HCT116 (cell line): ENCODE data around the gene NSUN2. TPM values are rescaled to one million over a fixed set of nuclear protein-coding genes. Genes with fewer than 3 reads are reported as not detected.

ENCODE experiments used
- ATAC-seq: fragments of 200-7000 bp; cut with Tn5 transposase; 2 replicates; pipeline ENCODE4 v1.9.1; 2020; ENCODE audit warnings: mild to moderate bottlenecking, moderate library complexity
- BruUV-seq: library from RNA; stranded (reverse); fragments of 400-500 nt; replicated peaks from 2 replicates; lab custom pipeline; 2021; lab: Mats Ljungman, UMichigan
- CTCF ChIA-PET: fragments of 300-600 bp; sonication (Branson Sonifier 250); formaldehyde crosslinking; loops from one replicate; lab custom pipeline; 2021; ENCODE audit warnings: antibody characterized with exemption; lab: Charles Lee
- POLR2A ChIA-PET: fragments of 300-600, 350-600 bp; sonication (Branson Sonifier 250); formaldehyde crosslinking; loops from one replicate; lab custom pipeline; 2021; ENCODE audit warnings: antibody characterized with exemption; lab: Charles Lee
- RAD21 ChIA-PET, 2 experiments: fragments of 300-600 bp; sonication (Branson Sonifier 250); formaldehyde crosslinking; loops; one replicate each; lab custom pipeline; 2023; ENCODE audit warnings: low total read pairs in 2 of 2; ENCODE audit not compliant: uncharacterized antibody in 2 of 2, unreplicated experiment in 2 of 2, low non-redundant PET in 1 of 2; lab: Charles Lee
- DNase-seq: peaks from one replicate; pipeline ENCODE4 v3.0.0-alpha.2; 2010; ENCODE audit warnings: low read depth, low spot score
- H2AFZ ChIP-seq: fragments of 200-600 bp; shearing (Covaris generic), sonication (generic); 2 replicates; pipeline ENCODE4 v1.6.1; 2017; ENCODE audit warnings: low read depth, mixed run types, mixed read lengths, antibody characterized with exemption, low read length; ENCODE audit not compliant: poor library complexity, severe bottlenecking
- H3K27ac ChIP-seq: 2 replicates; pipeline ENCODE4 v1.5.1; 2012; ENCODE audit warnings: low read depth, low read length
- H3K27me3 ChIP-seq: fragments of 200-600 bp; sonication (generic); 2 replicates; pipeline ENCODE4 v1.6.1; 2016; ENCODE audit warnings: mixed run types, low read length, mixed read lengths; ENCODE audit not compliant: insufficient read depth
- H3K36me3 ChIP-seq, 2 experiments: fragments of 200-500 bp in 1 of 2; fragments of 200-600 bp in 1 of 2; sonication (Bioruptor generic) in 1 of 2; sonication (generic) in 1 of 2; 2 replicates each; pipeline versions ENCODE4 v1.5.1 to v1.6.1; 2014 to 2016; ENCODE audit warnings: low read length in 2 of 2, inconsistent platforms in 1 of 2, mixed read lengths in 1 of 2, mixed run types in 1 of 2; ENCODE audit not compliant: insufficient read depth in 2 of 2, control insufficient read depth in 1 of 2
- H3K4me1 ChIP-seq, 2 experiments: fragments of 200-600 bp in 1 of 2; sonication (generic) in 1 of 2; 2 replicates each; pipeline versions ENCODE4 v1.5.1 to v1.6.1; 2012 to 2017; ENCODE audit warnings: low read length in 2 of 2, inconsistent platforms in 1 of 2, mild to moderate bottlenecking in 1 of 2, mixed read lengths in 1 of 2, mixed run types in 1 of 2, moderate library complexity in 1 of 2; ENCODE audit not compliant: insufficient read depth in 2 of 2, control insufficient read depth in 1 of 2
- H3K4me2 ChIP-seq: fragments of 200-600 bp; sonication (generic); 2 replicates; pipeline ENCODE4 v1.6.1; 2017; ENCODE audit warnings: mixed run types, low read length, mixed read lengths
- H3K4me3 ChIP-seq, 2 experiments: fragments of 200-600 bp in 1 of 2; sonication (generic) in 1 of 2; replicated peaks in 1 of 2; 2 replicates each; pipeline ENCODE4 v1.5.1; 2011 to 2016; ENCODE audit warnings: low read length in 2 of 2, control low read depth in 1 of 2, low read depth in 1 of 2, mild to moderate bottlenecking in 1 of 2, mixed read lengths in 1 of 2, mixed run types in 1 of 2
- H3K79me2 ChIP-seq: fragments of 200-600 bp; sonication (generic); 2 replicates; pipeline ENCODE4 v1.6.1; 2017; ENCODE audit warnings: mild to moderate bottlenecking, mixed run types, low read length, moderate library complexity, mixed read lengths; ENCODE audit not compliant: insufficient read depth
- H3K9ac ChIP-seq: fragments of 200-600 bp; sonication (generic); 2 replicates; pipeline ENCODE4 v1.6.1; 2016; ENCODE audit warnings: low read length, mixed read lengths
- H3K9me2 ChIP-seq: fragments of 200-600 bp; sonication (generic), shearing (Covaris generic); 2 replicates; pipeline ENCODE4 v1.6.1; 2017; ENCODE audit warnings: mixed run types, mild to moderate bottlenecking, moderate library complexity; ENCODE audit not compliant: insufficient read depth
- H3K9me3 ChIP-seq, 2 experiments: fragments of 200-500 bp in 1 of 2; fragments of 200-600 bp in 1 of 2; sonication (Bioruptor generic) in 1 of 2; sonication (generic) in 1 of 2; 2 replicates each; pipeline ENCODE4 v1.6.1; 2014 to 2017; ENCODE audit warnings: low read length in 2 of 2, mixed read lengths in 2 of 2, inconsistent platforms in 1 of 2, low read depth in 1 of 2, mild to moderate bottlenecking in 1 of 2, mixed run types in 1 of 2, moderate library complexity in 1 of 2; ENCODE audit not compliant: control insufficient read depth in 1 of 2, insufficient read depth in 1 of 2
- H4K20me1 ChIP-seq: fragments of 200-600 bp; sonication (generic), shearing (Covaris generic); 2 replicates; pipeline ENCODE4 v1.6.1; 2017; ENCODE audit warnings: mixed run types, mild to moderate bottlenecking, moderate library complexity; ENCODE audit not compliant: insufficient read depth
- EZH2phosphoT487 ChIP-seq: fragments of 200-600 bp; IDR thresholded peaks from 2 replicates; pipeline ENCODE4 v1.6.1; 2018; ENCODE audit warnings: antibody characterized with exemption, borderline replicate concordance
- RAD21 ChIP-seq: IDR thresholded peaks from 2 replicates; pipeline ENCODE4 v1.6.1; 2012; ENCODE audit warnings: low read depth, mild to moderate bottlenecking
- REST ChIP-seq: IDR thresholded peaks from 2 replicates; pipeline ENCODE4 v1.6.1; 2012; ENCODE audit warnings: low read depth
- ZFX ChIP-seq: fragments of 450-650 bp; IDR thresholded peaks from 2 replicates; pipeline ENCODE4 v1.6.1; 2017
- ZNF274 ChIP-seq: fragments of 200-500 bp; sonication (Bioruptor generic); IDR thresholded peaks from 2 replicates; pipeline ENCODE4 v1.6.1; 2014; ENCODE audit warnings: mild to moderate bottlenecking, low read depth, low read length, inconsistent platforms
- intact Hi-C: fragments of 100-400 bp; cut with micrococcal nuclease; formaldehyde crosslinking; loops from 2 replicates; pipeline ENCODE4 v1.10.0; 2022
- total RNA-seq: library from RNA; stranded (reverse); gene quantifications from one replicate; pipeline ENCODE4 v1.2.1, GENCODE V29; 2021; ENCODE audit not compliant: unreplicated experiment
- TF ChIP-seq, protein P1 (sequence below): IDR thresholded peaks from 2 replicates; pipeline ENCODE4 v1.6.1; 2011; ENCODE audit warnings: mild to moderate bottlenecking, low read length, moderate library complexity; ENCODE audit not compliant: insufficient replicate concordance; ENCODE audit errors: extremely low read depth

The NSUN2 gene
- total RNA-seq, 1 experiment from 2014 or later, result 101 TPM

DNA sequence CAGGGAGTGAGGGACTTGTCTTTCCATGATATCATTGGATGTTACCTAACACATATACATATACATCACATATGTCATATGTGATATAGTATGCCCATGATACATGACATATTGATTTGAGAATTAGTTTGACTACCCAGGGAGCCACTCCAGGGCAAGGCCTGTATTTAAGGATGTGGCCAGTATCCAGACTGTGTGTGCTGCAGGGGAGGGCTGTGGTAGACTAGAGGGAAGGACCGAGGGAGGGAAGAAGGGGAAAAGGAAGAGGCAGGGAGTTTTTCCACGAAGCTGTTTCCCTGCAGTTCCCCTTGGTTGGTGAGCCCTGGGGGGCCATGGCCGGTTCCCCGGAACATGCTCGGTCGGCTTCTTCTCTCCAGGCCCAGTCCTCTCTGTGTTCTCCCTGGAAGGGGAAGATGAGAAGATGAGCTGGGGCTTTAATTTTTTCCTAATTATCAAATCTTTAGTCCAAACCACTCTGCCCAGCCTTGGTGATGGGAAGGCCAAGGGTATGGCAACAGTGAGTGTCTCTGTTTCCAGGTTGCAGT is 48.7 kb downstream of the NSUN2 start (continued):
- TF ChIP-seq, protein P1, sequence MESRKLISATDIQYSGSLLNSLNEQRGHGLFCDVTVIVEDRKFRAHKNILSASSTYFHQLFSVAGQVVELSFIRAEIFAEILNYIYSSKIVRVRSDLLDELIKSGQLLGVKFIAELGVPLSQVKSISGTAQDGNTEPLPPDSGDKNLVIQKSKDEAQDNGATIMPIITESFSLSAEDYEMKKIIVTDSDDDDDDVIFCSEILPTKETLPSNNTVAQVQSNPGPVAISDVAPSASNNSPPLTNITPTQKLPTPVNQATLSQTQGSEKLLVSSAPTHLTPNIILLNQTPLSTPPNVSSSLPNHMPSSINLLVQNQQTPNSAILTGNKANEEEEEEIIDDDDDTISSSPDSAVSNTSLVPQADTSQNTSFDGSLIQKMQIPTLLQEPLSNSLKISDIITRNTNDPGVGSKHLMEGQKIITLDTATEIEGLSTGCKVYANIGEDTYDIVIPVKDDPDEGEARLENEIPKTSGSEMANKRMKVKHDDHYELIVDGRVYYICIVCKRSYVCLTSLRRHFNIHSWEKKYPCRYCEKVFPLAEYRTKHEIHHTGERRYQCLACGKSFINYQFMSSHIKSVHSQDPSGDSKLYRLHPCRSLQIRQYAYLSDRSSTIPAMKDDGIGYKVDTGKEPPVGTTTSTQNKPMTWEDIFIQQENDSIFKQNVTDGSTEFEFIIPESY, result no peak
- TF ChIP-seq EZH2phosphoT487 (no peak), ZFX (no peak), REST (no peak)

DNA sequence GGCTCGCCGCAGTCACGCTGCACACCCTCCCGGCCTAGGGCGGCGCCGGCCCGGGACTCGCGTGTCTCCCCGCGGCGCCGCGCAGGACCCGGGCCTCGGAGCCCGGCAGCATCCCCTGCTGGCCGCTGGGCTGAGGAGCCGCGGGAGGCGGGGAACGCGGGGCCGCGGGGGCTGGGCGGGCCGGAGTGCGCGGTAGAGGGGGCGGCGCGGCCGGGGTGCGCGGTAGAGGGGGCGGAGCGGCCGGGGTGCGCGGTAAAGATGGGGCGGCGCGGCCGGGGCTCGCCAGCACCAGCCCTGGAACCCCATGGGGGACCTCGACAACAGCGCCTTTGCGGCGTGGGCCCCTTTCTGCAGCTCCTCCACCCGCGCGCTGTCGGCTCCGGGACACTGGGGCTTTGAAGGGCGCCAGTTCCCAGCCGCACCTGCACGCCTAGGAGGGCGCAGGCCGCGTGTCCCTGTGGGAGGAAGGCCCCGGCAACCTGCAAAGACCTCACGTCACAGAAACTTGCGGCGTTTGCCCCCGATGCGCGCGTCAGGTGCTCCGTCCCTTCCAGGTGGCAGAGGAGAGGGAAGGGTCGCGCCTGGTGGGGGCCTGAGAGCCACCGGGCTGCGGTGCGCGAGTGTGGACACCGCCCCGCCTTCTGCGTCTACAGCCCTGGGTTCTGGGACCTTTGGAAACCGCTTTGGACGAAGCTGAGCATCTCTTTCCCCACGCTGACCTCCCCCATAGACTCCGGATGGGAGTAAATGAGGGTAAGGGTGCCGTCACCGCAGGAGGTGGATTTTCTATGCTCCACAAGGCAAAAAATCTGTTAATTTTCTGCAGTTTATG is 49.6 kb downstream of the NSUN2 start:
- CTCF ChIA-PET, result no interaction called here
- RAD21 ChIA-PET, result no interaction called here
- no peak for DNase-seq
- no peak overlapping the region for H3K4me3 ChIP-seq
- no peaks in the 10 kb centered on the region for H4K20me1 ChIP-seq
- no TSS peak for BruUV-seq
- no peak for ATAC-seq
- no peaks in the 10 kb centered on the region for H3K9me3 ChIP-seq
- intact Hi-C loops, result no loop called here
- no peaks in the 10 kb centered on the region for H3K4me1 ChIP-seq
- no peak overlapping the region for H2AFZ ChIP-seq
- H3K9ac ChIP-seq, result no peak overlapping the region
- no peaks in the 10 kb centered on the region for H3K79me2 ChIP-seq
- TF ChIP-seq EZH2phosphoT487 (no peak), REST (no peak), RAD21 (no peak), ZNF274 (no peak)
- TF ChIP-seq, all 23 proteins: peak for 0
- H3K9me2 ChIP-seq, result no peaks in the 10 kb centered on the region
- H3K27ac ChIP-seq, result no peak overlapping the region
- no peak overlapping the region for H3K4me2 ChIP-seq
- H3K36me3 ChIP-seq, result no peaks in the 10 kb centered on the region
- POLR2A ChIA-PET, result no interaction called here
- H3K27me3 ChIP-seq, result peaks cover 27% of the 10 kb centered on the region
